Stimulated activated CD4-positive, alpha-beta T cell treated with anti-CD3 and anti-CD28 coated beads, Interleukin-2, amount 100 ng/mL, for 24 hours (primary cell): ENCODE measurements around the gene SMTNL2.
"Not testable (repeated sequence)": the region's sequence is repeated elsewhere in the genome, so short reads cannot be mapped to it uniquely, and the experiment has no call there.

Experiments used
- DNase-seq, 2 donors: peaks; one replicate each; pipeline ENCODE4 v3.0.0-alpha.2; 2020

Gene SMTNL2

GRCh38 chr17:4587195-4587594 is 2.9 kb downstream of the SMTNL2 start:
- DNase-seq, result no peak

GRCh38 chr17:4587803-4588202 is 3.5 kb downstream of the SMTNL2 start:
- DNase-seq, result no peak

- DNase-seq, result no peak
Observed at GRCh38 chr17:4588391-4588790, 4.1 kb downstream of the SMTNL2 start.

- DNase-seq, result no peak
Observed at GRCh38 chr17:4588898-4589625, 4.7 kb downstream of the SMTNL2 start.

- DNase-seq, result not testable (repeated sequence)
Observed at GRCh38 chr17:4590042-4590441, 5.7 kb downstream of the SMTNL2 start.

- DNase-seq, result no peak
Observed at GRCh38 chr17:4590981-4591453, 6.7 kb downstream of the SMTNL2 start.

GRCh38 chr17:4591529-4591928 is 7.2 kb downstream of the SMTNL2 start:
- no peak for DNase-seq

- no peak for DNase-seq
Observed at GRCh38 chr17:4592240-4593005, 8.1 kb downstream of the SMTNL2 start.

GRCh38 chr17:4593021-4593421 is 8.7 kb downstream of the SMTNL2 start:
- no peak for DNase-seq

- no peak for DNase-seq
Observed at GRCh38 chr17:4594406-4594805, 10.1 kb downstream of the SMTNL2 start.

- peak; percentile 38 to 60 for DNase-seq
Observed at GRCh38 chr17:4594931-4595684, 10.8 kb downstream of the SMTNL2 start.

GRCh38 chr17:4595685-4596342 is 11.5 kb downstream of the SMTNL2 start:
- not testable (repeated sequence) for DNase-seq

- DNase-seq, result no peak
Observed at GRCh38 chr17:4596636-4597380, 12.5 kb downstream of the SMTNL2 start.

- DNase-seq, result no peak
Observed at GRCh38 chr17:4597975-4598374, 13.6 kb downstream of the SMTNL2 start.

GRCh38 chr17:4598776-4599504 is 14.6 kb downstream of the SMTNL2 start:
- no peak for DNase-seq

- no peak for DNase-seq
Observed at GRCh38 chr17:4599505-4600281, 15.4 kb downstream of the SMTNL2 start.

- DNase-seq, result no peak
Observed at GRCh38 chr17:4600563-4600962, 16.2 kb downstream of the SMTNL2 start.

- no peak for DNase-seq
Observed at GRCh38 chr17:4601326-4601725, 17.0 kb downstream of the SMTNL2 start.

- no peak for DNase-seq
Observed at GRCh38 chr17:4602041-4602440, 17.7 kb downstream of the SMTNL2 start.

GRCh38 chr17:4604111-4604644 is 19.8 kb downstream of the SMTNL2 start:
- no peak for DNase-seq
